ENCODE data around the gene CERS6. TPM values are rescaled to one million over a fixed set of nuclear protein-coding genes. Genes with fewer than 3 reads are reported as not detected.

The CERS6 gene
- total RNA-seq, 1 donor from 2014 or later, result 27.1 TPM

GRCh38 chr2:168602379-168602778 is 146.3 kb downstream of the CERS6 start:
- Mint-ChIP-seq H3K27ac (no peak overlapping the region), H3K4me1 (ENCODE audit: low read depth) (peaks cover 6% of the 10 kb centered on the region), H3K27me3 (ENCODE audit: insufficient read depth) (no peaks in the 10 kb centered on the region), H3K4me3 (no peak overlapping the region), H3K36me3 (ENCODE audit: low read depth) (peaks cover 29% of the 10 kb centered on the region), H3K9me3 (peaks cover 28% of the 10 kb centered on the region)
- DNase-seq (ENCODE audit: low spot score), result no peak
- intact Hi-C loops (cut with micrococcal nuclease), result no loop called here

- Mint-ChIP-seq H3K27me3 (ENCODE audit: insufficient read depth) (no peaks in the 10 kb centered on the region), H3K27ac (no peak overlapping the region), H3K4me3 (no peak overlapping the region), H3K4me1 (ENCODE audit: low read depth) (peaks cover 4% of the 10 kb centered on the region), H3K36me3 (ENCODE audit: low read depth) (peaks cover 26% of the 10 kb centered on the region), H3K9me3 (peaks cover 28% of the 10 kb centered on the region)
- DNase-seq (ENCODE audit: low spot score), result no peak
- intact Hi-C loops (cut with micrococcal nuclease), result no loop called here
Observed at GRCh38 chr2:168602846-168603401, 146.9 kb downstream of the CERS6 start.

GRCh38 chr2:168603439-168603961 is 147.4 kb downstream of the CERS6 start:
- no peaks in the 10 kb centered on the region for H3K4me1 Mint-ChIP-seq (ENCODE audit: low read depth)
- H3K9me3 Mint-ChIP-seq, result peaks cover 28% of the 10 kb centered on the region
- H3K27ac Mint-ChIP-seq, result no peak overlapping the region
- no peak overlapping the region for H3K4me3 Mint-ChIP-seq
- no peak for DNase-seq (ENCODE audit: low spot score)
- H3K27me3 Mint-ChIP-seq (ENCODE audit: insufficient read depth), result no peaks in the 10 kb centered on the region
- H3K36me3 Mint-ChIP-seq (ENCODE audit: low read depth), result peaks cover 26% of the 10 kb centered on the region
- intact Hi-C loops (cut with micrococcal nuclease), result no loop called here

GRCh38 chr2:168604252-168604651 is 148.2 kb downstream of the CERS6 start:
- Mint-ChIP-seq H3K4me3 (no peak overlapping the region), H3K27ac (no peak overlapping the region), H3K27me3 (ENCODE audit: insufficient read depth) (no peaks in the 10 kb centered on the region), H3K4me1 (ENCODE audit: low read depth) (no peaks in the 10 kb centered on the region), H3K36me3 (ENCODE audit: low read depth) (peaks cover 26% of the 10 kb centered on the region), H3K9me3 (peaks cover 28% of the 10 kb centered on the region)
- no peak for DNase-seq (ENCODE audit: low spot score)
- intact Hi-C loops (cut with micrococcal nuclease), result no loop called here

- peaks cover 30% of the 10 kb centered on the region for H3K36me3 Mint-ChIP-seq (ENCODE audit: low read depth)
- H3K4me1 Mint-ChIP-seq (ENCODE audit: low read depth), result peaks cover 6% of the 10 kb centered on the region
- intact Hi-C loops (cut with micrococcal nuclease), result no loop called here
- no peak overlapping the region for H3K27ac Mint-ChIP-seq
- H3K27me3 Mint-ChIP-seq (ENCODE audit: insufficient read depth), result no peaks in the 10 kb centered on the region
- no peak for DNase-seq (ENCODE audit: low spot score)
- peaks cover 28% of the 10 kb centered on the region for H3K9me3 Mint-ChIP-seq
- H3K4me3 Mint-ChIP-seq, result no peak overlapping the region
Observed at GRCh38 chr2:168607992-168608391, 151.9 kb downstream of the CERS6 start.

- no peak for DNase-seq (ENCODE audit: low spot score)
- H3K27me3 Mint-ChIP-seq (ENCODE audit: insufficient read depth), result no peaks in the 10 kb centered on the region
- H3K9me3 Mint-ChIP-seq, result peaks cover 25% of the 10 kb centered on the region
- H3K4me3 Mint-ChIP-seq, result no peak overlapping the region
- H3K36me3 Mint-ChIP-seq (ENCODE audit: low read depth), result peaks cover 28% of the 10 kb centered on the region
- peaks cover 6% of the 10 kb centered on the region for H3K4me1 Mint-ChIP-seq (ENCODE audit: low read depth)
- H3K27ac Mint-ChIP-seq, result no peak overlapping the region
- intact Hi-C loops (cut with micrococcal nuclease), result no loop called here
Observed at GRCh38 chr2:168608796-168609195, 152.7 kb downstream of the CERS6 start.

- Mint-ChIP-seq H3K4me1 (ENCODE audit: low read depth) (peaks cover 6% of the 10 kb centered on the region), H3K27me3 (ENCODE audit: insufficient read depth) (no peaks in the 10 kb centered on the region), H3K36me3 (ENCODE audit: low read depth) (peaks cover 20% of the 10 kb centered on the region), H3K9me3 (peaks cover 12% of the 10 kb centered on the region), H3K4me3 (no peak overlapping the region), H3K27ac (no peak overlapping the region)
- no peak for DNase-seq (ENCODE audit: low spot score)
- intact Hi-C loops (cut with micrococcal nuclease), result no loop called here
Observed at GRCh38 chr2:168611091-168611490, 155.0 kb downstream of the CERS6 start.

GRCh38 chr2:168611896-168612650 is 156.0 kb downstream of the CERS6 start:
- Mint-ChIP-seq H3K27me3 (ENCODE audit: insufficient read depth) (no peaks in the 10 kb centered on the region), H3K27ac (no peak overlapping the region), H3K9me3 (peaks cover 7% of the 10 kb centered on the region), H3K4me1 (ENCODE audit: low read depth) (peaks cover 6% of the 10 kb centered on the region), H3K4me3 (no peak overlapping the region), H3K36me3 (ENCODE audit: low read depth) (peaks cover 14% of the 10 kb centered on the region)
- DNase-seq (ENCODE audit: low spot score), result no peak
- intact Hi-C loops (cut with micrococcal nuclease), result no loop called here

- H3K4me1 Mint-ChIP-seq (ENCODE audit: low read depth), result peaks cover 6% of the 10 kb centered on the region
- no peak overlapping the region for H3K27ac Mint-ChIP-seq
- peaks cover 8% of the 10 kb centered on the region for H3K9me3 Mint-ChIP-seq
- DNase-seq (ENCODE audit: low spot score), result no peak
- no peaks in the 10 kb centered on the region for H3K27me3 Mint-ChIP-seq (ENCODE audit: insufficient read depth)
- no peak overlapping the region for H3K4me3 Mint-ChIP-seq
- intact Hi-C loops (cut with micrococcal nuclease), result no loop called here
- peaks cover 14% of the 10 kb centered on the region for H3K36me3 Mint-ChIP-seq (ENCODE audit: low read depth)
Observed at GRCh38 chr2:168612719-168613118, 156.6 kb downstream of the CERS6 start.

GRCh38 chr2:168613551-168613950 is 157.5 kb downstream of the CERS6 start:
- Mint-ChIP-seq H3K4me1 (ENCODE audit: low read depth) (peaks cover 6% of the 10 kb centered on the region), H3K9me3 (peaks cover 8% of the 10 kb centered on the region), H3K27me3 (ENCODE audit: insufficient read depth) (no peaks in the 10 kb centered on the region), H3K36me3 (ENCODE audit: low read depth) (peaks cover 14% of the 10 kb centered on the region), H3K27ac (no peak overlapping the region), H3K4me3 (no peak overlapping the region)
- intact Hi-C loops (cut with micrococcal nuclease), result no loop called here
- no peak for DNase-seq (ENCODE audit: low spot score)

- Mint-ChIP-seq H3K4me3 (no peak overlapping the region), H3K27ac (no peak overlapping the region), H3K4me1 (ENCODE audit: low read depth) (peaks cover 6% of the 10 kb centered on the region), H3K27me3 (ENCODE audit: insufficient read depth) (no peaks in the 10 kb centered on the region), H3K36me3 (ENCODE audit: low read depth) (peaks cover 14% of the 10 kb centered on the region), H3K9me3 (peaks cover 8% of the 10 kb centered on the region)
- intact Hi-C loops (cut with micrococcal nuclease), result loop anchor here (1.0 kb wide), 1 partner anchor 268 kb away; no protein-coding TSS in a partner anchor
- DNase-seq (ENCODE audit: low spot score), result no peak
Observed at GRCh38 chr2:168614172-168615018, 158.3 kb downstream of the CERS6 start.

GRCh38 chr2:168620554-168620953 is 164.5 kb downstream of the CERS6 start:
- Mint-ChIP-seq H3K4me1 (ENCODE audit: low read depth) (no peaks in the 10 kb centered on the region), H3K27me3 (ENCODE audit: insufficient read depth) (no peaks in the 10 kb centered on the region)
- DNase-seq (ENCODE audit: low spot score), result no peak

GRCh38 chr2:168622559-168622958 is 166.5 kb downstream of the CERS6 start:
- no peaks in the 10 kb centered on the region for H3K27me3 Mint-ChIP-seq (ENCODE audit: insufficient read depth)
- no peak overlapping the region for H3K27ac Mint-ChIP-seq
- DNase-seq (ENCODE audit: low spot score), result no peak
- H3K9me3 Mint-ChIP-seq, result no peaks in the 10 kb centered on the region
- no peaks in the 10 kb centered on the region for H3K36me3 Mint-ChIP-seq (ENCODE audit: low read depth)
- H3K4me1 Mint-ChIP-seq (ENCODE audit: low read depth), result no peaks in the 10 kb centered on the region
- intact Hi-C loops (cut with micrococcal nuclease), result no loop called here
- H3K4me3 Mint-ChIP-seq, result no peak overlapping the region

More at GRCh38 chr2:168620554-168620953, 164.5 kb downstream of the CERS6 start:
- H3K27ac Mint-ChIP-seq, result no peak overlapping the region
- H3K36me3 Mint-ChIP-seq (ENCODE audit: low read depth), result no peaks in the 10 kb centered on the region
- intact Hi-C loops (cut with micrococcal nuclease), result no loop called here
- peaks cover 8% of the 10 kb centered on the region for H3K9me3 Mint-ChIP-seq
- H3K4me3 Mint-ChIP-seq, result no peak overlapping the region

Data from activated T-helper 1 cell treated with anti-CD3 and anti-CD28 coated beads, Interleukin-12 subunit alpha, Interleukin-12 subunit beta, Interleukin-2, Interleukin-4 antibody, amounts not matched to agents 30 ng/mL and 10 ng/mL and 1 ng/mL, durations not matched to agents 14 hours and 24 hours and 36 hours (primary cell).